HCT116 (cell line): ENCODE data around the gene HHLA2. TPM values are rescaled to one million over a fixed set of nuclear protein-coding genes. Genes with fewer than 3 reads are reported as not detected.

Experiments used
- ATAC-seq: fragments of 200-7000 bp; cut with Tn5 transposase; 2 replicates; pipeline ENCODE4 v1.9.1; 2020; ENCODE audit warnings: mild to moderate bottlenecking, moderate library complexity
- BruUV-seq: library from RNA; stranded (reverse); fragments of 400-500 nt; replicated peaks from 2 replicates; lab custom pipeline; 2021; lab: Mats Ljungman, UMichigan
- CTCF ChIA-PET: fragments of 300-600 bp; sonication (Branson Sonifier 250); formaldehyde crosslinking; loops from one replicate; lab custom pipeline; 2021; ENCODE audit warnings: antibody characterized with exemption; lab: Charles Lee
- POLR2A ChIA-PET: fragments of 300-600, 350-600 bp; sonication (Branson Sonifier 250); formaldehyde crosslinking; loops from one replicate; lab custom pipeline; 2021; ENCODE audit warnings: antibody characterized with exemption; lab: Charles Lee
- RAD21 ChIA-PET, 2 experiments: fragments of 300-600 bp; sonication (Branson Sonifier 250); formaldehyde crosslinking; loops; one replicate each; lab custom pipeline; 2023; ENCODE audit warnings: low total read pairs in 2 of 2; ENCODE audit not compliant: uncharacterized antibody in 2 of 2, unreplicated experiment in 2 of 2, low non-redundant PET in 1 of 2; lab: Charles Lee
- DNase-seq: peaks from one replicate; pipeline ENCODE4 v3.0.0-alpha.2; 2010; ENCODE audit warnings: low read depth, low spot score
- H2AFZ ChIP-seq: fragments of 200-600 bp; shearing (Covaris generic), sonication (generic); 2 replicates; pipeline ENCODE4 v1.6.1; 2017; ENCODE audit warnings: low read depth, mixed run types, mixed read lengths, antibody characterized with exemption, low read length; ENCODE audit not compliant: poor library complexity, severe bottlenecking
- H3K27ac ChIP-seq: 2 replicates; pipeline ENCODE4 v1.5.1; 2012; ENCODE audit warnings: low read depth, low read length
- H3K27me3 ChIP-seq: fragments of 200-600 bp; sonication (generic); 2 replicates; pipeline ENCODE4 v1.6.1; 2016; ENCODE audit warnings: mixed run types, low read length, mixed read lengths; ENCODE audit not compliant: insufficient read depth
- H3K36me3 ChIP-seq, 2 experiments: fragments of 200-500 bp in 1 of 2; fragments of 200-600 bp in 1 of 2; sonication (Bioruptor generic) in 1 of 2; sonication (generic) in 1 of 2; 2 replicates each; pipeline versions ENCODE4 v1.5.1 to v1.6.1; 2014 to 2016; ENCODE audit warnings: low read length in 2 of 2, inconsistent platforms in 1 of 2, mixed read lengths in 1 of 2, mixed run types in 1 of 2; ENCODE audit not compliant: insufficient read depth in 2 of 2, control insufficient read depth in 1 of 2
- H3K4me1 ChIP-seq, 2 experiments: fragments of 200-600 bp in 1 of 2; sonication (generic) in 1 of 2; 2 replicates each; pipeline versions ENCODE4 v1.5.1 to v1.6.1; 2012 to 2017; ENCODE audit warnings: low read length in 2 of 2, inconsistent platforms in 1 of 2, mild to moderate bottlenecking in 1 of 2, mixed read lengths in 1 of 2, mixed run types in 1 of 2, moderate library complexity in 1 of 2; ENCODE audit not compliant: insufficient read depth in 2 of 2, control insufficient read depth in 1 of 2
- H3K4me2 ChIP-seq: fragments of 200-600 bp; sonication (generic); 2 replicates; pipeline ENCODE4 v1.6.1; 2017; ENCODE audit warnings: mixed run types, low read length, mixed read lengths
- H3K4me3 ChIP-seq, 2 experiments: fragments of 200-600 bp in 1 of 2; sonication (generic) in 1 of 2; replicated peaks in 1 of 2; 2 replicates each; pipeline ENCODE4 v1.5.1; 2011 to 2016; ENCODE audit warnings: low read length in 2 of 2, control low read depth in 1 of 2, low read depth in 1 of 2, mild to moderate bottlenecking in 1 of 2, mixed read lengths in 1 of 2, mixed run types in 1 of 2
- H3K79me2 ChIP-seq: fragments of 200-600 bp; sonication (generic); 2 replicates; pipeline ENCODE4 v1.6.1; 2017; ENCODE audit warnings: mild to moderate bottlenecking, mixed run types, low read length, moderate library complexity, mixed read lengths; ENCODE audit not compliant: insufficient read depth
- H3K9ac ChIP-seq: fragments of 200-600 bp; sonication (generic); 2 replicates; pipeline ENCODE4 v1.6.1; 2016; ENCODE audit warnings: low read length, mixed read lengths
- H3K9me2 ChIP-seq: fragments of 200-600 bp; sonication (generic), shearing (Covaris generic); 2 replicates; pipeline ENCODE4 v1.6.1; 2017; ENCODE audit warnings: mixed run types, mild to moderate bottlenecking, moderate library complexity; ENCODE audit not compliant: insufficient read depth
- H3K9me3 ChIP-seq, 2 experiments: fragments of 200-500 bp in 1 of 2; fragments of 200-600 bp in 1 of 2; sonication (Bioruptor generic) in 1 of 2; sonication (generic) in 1 of 2; 2 replicates each; pipeline ENCODE4 v1.6.1; 2014 to 2017; ENCODE audit warnings: low read length in 2 of 2, mixed read lengths in 2 of 2, inconsistent platforms in 1 of 2, low read depth in 1 of 2, mild to moderate bottlenecking in 1 of 2, mixed run types in 1 of 2, moderate library complexity in 1 of 2; ENCODE audit not compliant: control insufficient read depth in 1 of 2, insufficient read depth in 1 of 2
- H4K20me1 ChIP-seq: fragments of 200-600 bp; sonication (generic), shearing (Covaris generic); 2 replicates; pipeline ENCODE4 v1.6.1; 2017; ENCODE audit warnings: mixed run types, mild to moderate bottlenecking, moderate library complexity; ENCODE audit not compliant: insufficient read depth
- CBX3 ChIP-seq: IDR thresholded peaks from 2 replicates; pipeline ENCODE4 v1.6.1; 2012; ENCODE audit warnings: low read depth
- CEBPB ChIP-seq: IDR thresholded peaks from 2 replicates; pipeline ENCODE4 v1.6.1; 2012; ENCODE audit warnings: low read depth
- EGR1 ChIP-seq: IDR thresholded peaks from 2 replicates; pipeline ENCODE4 v1.6.1; 2012; ENCODE audit warnings: low read depth
- ELF1 ChIP-seq: IDR thresholded peaks from 2 replicates; pipeline ENCODE4 v1.6.1; 2012; ENCODE audit warnings: low read depth, borderline replicate concordance
- EZH2 ChIP-seq: fragments of 200-600 bp; sonication (generic); IDR thresholded peaks from 2 replicates; pipeline ENCODE4 v1.6.1; 2017; ENCODE audit warnings: antibody characterized with exemption, mixed run types
- EZH2phosphoT487 ChIP-seq: fragments of 200-600 bp; IDR thresholded peaks from 2 replicates; pipeline ENCODE4 v1.6.1; 2018; ENCODE audit warnings: antibody characterized with exemption, borderline replicate concordance
- FOSL1 ChIP-seq: IDR thresholded peaks from 2 replicates; pipeline ENCODE4 v1.6.1; 2012; ENCODE audit warnings: low read depth
- JUND ChIP-seq: IDR thresholded peaks from 2 replicates; pipeline ENCODE4 v1.6.1; 2012
- POLR2A ChIP-seq: IDR thresholded peaks from 2 replicates; pipeline ENCODE4 v1.7.0; 2011; ENCODE audit warnings: borderline replicate concordance; ENCODE audit not compliant: insufficient read depth, insufficient read length; ENCODE audit errors: extremely low read depth
- POLR2AphosphoS5 ChIP-seq: IDR thresholded peaks from 2 replicates; pipeline ENCODE4 v1.6.1; 2011; ENCODE audit warnings: mild to moderate bottlenecking, low read depth, low read length, moderate library complexity
- RAD21 ChIP-seq: IDR thresholded peaks from 2 replicates; pipeline ENCODE4 v1.6.1; 2012; ENCODE audit warnings: low read depth, mild to moderate bottlenecking
- SIN3A ChIP-seq: IDR thresholded peaks from 2 replicates; pipeline ENCODE4 v1.6.1; 2012; ENCODE audit warnings: low read depth
- SP1 ChIP-seq: IDR thresholded peaks from 2 replicates; pipeline ENCODE4 v1.6.1; 2012; ENCODE audit warnings: low read depth
- TCF7L2 ChIP-seq: IDR thresholded peaks from 2 replicates; pipeline ENCODE4 v1.7.0; 2011; ENCODE audit warnings: borderline replicate concordance, inconsistent platforms; ENCODE audit not compliant: insufficient read depth, insufficient read length; ENCODE audit errors: extremely low read depth
- ZFX ChIP-seq: fragments of 450-650 bp; IDR thresholded peaks from 2 replicates; pipeline ENCODE4 v1.6.1; 2017
- intact Hi-C: fragments of 100-400 bp; cut with micrococcal nuclease; formaldehyde crosslinking; loops from 2 replicates; pipeline ENCODE4 v1.10.0; 2022
- total RNA-seq: library from RNA; stranded (reverse); gene quantifications from one replicate; pipeline ENCODE4 v1.2.1, GENCODE V29; 2021; ENCODE audit not compliant: unreplicated experiment
- TF ChIP-seq, protein P1 (sequence below), 3 experiments: fragments of 200-600 bp in 1 of 3; sonication (generic) in 1 of 3; IDR thresholded peaks in 2 of 3; conservative IDR thresholded peaks in 1 of 3; 2 replicates each; pipeline ENCODE4 v1.5.1; 2012 to 2017; ENCODE audit warnings: low read depth in 2 of 3, low read length in 2 of 3, antibody characterized with exemption in 1 of 3, borderline replicate concordance in 1 of 3, control low read depth in 1 of 3, mild to moderate bottlenecking in 1 of 3, mixed read lengths in 1 of 3, mixed run types in 1 of 3, moderate library complexity in 1 of 3; ENCODE audit not compliant: insufficient read depth in 1 of 3
- TF ChIP-seq, protein P2 (sequence below): IDR thresholded peaks from 2 replicates; pipeline ENCODE4 v1.6.1; 2012
- TF ChIP-seq, protein P3 (sequence below): IDR thresholded peaks from 2 replicates; pipeline ENCODE4 v1.6.1; 2011; ENCODE audit warnings: mild to moderate bottlenecking, low read length, moderate library complexity; ENCODE audit not compliant: insufficient replicate concordance; ENCODE audit errors: extremely low read depth

The HHLA2 gene
- total RNA-seq, 1 experiment from 2014 or later = not detected

DNA sequence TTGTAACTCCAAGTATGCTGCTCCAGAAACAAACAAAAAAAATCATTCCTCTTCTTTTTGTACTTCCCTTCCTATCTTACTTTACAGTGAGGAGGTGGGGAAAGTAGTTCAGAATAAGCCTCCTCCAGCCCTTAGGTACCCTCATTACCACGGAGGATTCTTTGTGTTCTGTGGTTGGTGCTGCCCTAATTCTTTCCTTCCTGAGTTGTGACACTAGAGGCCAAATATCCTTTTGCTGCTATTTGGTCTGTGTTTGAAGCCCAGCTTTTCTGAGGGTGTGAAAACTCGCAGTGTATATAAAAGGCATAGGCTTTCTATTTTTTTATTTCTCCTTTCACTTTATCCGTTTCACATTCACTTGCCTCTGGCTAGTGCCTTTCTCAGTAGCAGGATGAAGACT lies 98.2 kb downstream of the HHLA2 start:
- H3K27ac ChIP-seq = no peak overlapping the region
- no peak overlapping the region for H2AFZ ChIP-seq
- DNase-seq = no peak
- no peaks in the 10 kb centered on the region; a peak in 1 of 4 replicates for H3K36me3 ChIP-seq
- TF ChIP-seq SIN3A = no peak
- TF ChIP-seq TCF7L2 = no peak
- no peak for TF ChIP-seq SP1
- no peak for TF ChIP-seq RAD21
- TF ChIP-seq EZH2 = no peak
- no peak for TF ChIP-seq POLR2AphosphoS5
- TF ChIP-seq, protein P1, sequence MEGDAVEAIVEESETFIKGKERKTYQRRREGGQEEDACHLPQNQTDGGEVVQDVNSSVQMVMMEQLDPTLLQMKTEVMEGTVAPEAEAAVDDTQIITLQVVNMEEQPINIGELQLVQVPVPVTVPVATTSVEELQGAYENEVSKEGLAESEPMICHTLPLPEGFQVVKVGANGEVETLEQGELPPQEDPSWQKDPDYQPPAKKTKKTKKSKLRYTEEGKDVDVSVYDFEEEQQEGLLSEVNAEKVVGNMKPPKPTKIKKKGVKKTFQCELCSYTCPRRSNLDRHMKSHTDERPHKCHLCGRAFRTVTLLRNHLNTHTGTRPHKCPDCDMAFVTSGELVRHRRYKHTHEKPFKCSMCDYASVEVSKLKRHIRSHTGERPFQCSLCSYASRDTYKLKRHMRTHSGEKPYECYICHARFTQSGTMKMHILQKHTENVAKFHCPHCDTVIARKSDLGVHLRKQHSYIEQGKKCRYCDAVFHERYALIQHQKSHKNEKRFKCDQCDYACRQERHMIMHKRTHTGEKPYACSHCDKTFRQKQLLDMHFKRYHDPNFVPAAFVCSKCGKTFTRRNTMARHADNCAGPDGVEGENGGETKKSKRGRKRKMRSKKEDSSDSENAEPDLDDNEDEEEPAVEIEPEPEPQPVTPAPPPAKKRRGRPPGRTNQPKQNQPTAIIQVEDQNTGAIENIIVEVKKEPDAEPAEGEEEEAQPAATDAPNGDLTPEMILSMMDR (IDR thresholded peaks at IDR 0.05 in 2 of 3, conservative IDR thresholded peaks at IDR 0.05 in 1 of 3; ENCODE audit: borderline replicate concordance in 1 of 3, insufficient read depth in 1 of 3, low read depth in 2 of 3, low read length in 2 of 3) = no peak
- no peak for TF ChIP-seq ELF1
- TF ChIP-seq POLR2A = no peak
- TF ChIP-seq, protein P2, sequence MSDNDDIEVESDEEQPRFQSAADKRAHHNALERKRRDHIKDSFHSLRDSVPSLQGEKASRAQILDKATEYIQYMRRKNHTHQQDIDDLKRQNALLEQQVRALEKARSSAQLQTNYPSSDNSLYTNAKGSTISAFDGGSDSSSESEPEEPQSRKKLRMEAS = no peak
- no peak for TF ChIP-seq CBX3
- TF ChIP-seq CEBPB = no peak
- TF ChIP-seq EZH2phosphoT487 = no peak
- no peak for TF ChIP-seq ZFX
- no peak for TF ChIP-seq FOSL1
- TF ChIP-seq, protein P3, sequence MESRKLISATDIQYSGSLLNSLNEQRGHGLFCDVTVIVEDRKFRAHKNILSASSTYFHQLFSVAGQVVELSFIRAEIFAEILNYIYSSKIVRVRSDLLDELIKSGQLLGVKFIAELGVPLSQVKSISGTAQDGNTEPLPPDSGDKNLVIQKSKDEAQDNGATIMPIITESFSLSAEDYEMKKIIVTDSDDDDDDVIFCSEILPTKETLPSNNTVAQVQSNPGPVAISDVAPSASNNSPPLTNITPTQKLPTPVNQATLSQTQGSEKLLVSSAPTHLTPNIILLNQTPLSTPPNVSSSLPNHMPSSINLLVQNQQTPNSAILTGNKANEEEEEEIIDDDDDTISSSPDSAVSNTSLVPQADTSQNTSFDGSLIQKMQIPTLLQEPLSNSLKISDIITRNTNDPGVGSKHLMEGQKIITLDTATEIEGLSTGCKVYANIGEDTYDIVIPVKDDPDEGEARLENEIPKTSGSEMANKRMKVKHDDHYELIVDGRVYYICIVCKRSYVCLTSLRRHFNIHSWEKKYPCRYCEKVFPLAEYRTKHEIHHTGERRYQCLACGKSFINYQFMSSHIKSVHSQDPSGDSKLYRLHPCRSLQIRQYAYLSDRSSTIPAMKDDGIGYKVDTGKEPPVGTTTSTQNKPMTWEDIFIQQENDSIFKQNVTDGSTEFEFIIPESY = no peak
- no peak for TF ChIP-seq EGR1
- no peak for TF ChIP-seq JUND
- intact Hi-C loops = no loop called here
- no TSS peak for BruUV-seq
- H3K27me3 ChIP-seq = no peaks in the 10 kb centered on the region
- no peaks in the 10 kb centered on the region for H3K4me1 ChIP-seq
- H3K4me2 ChIP-seq = no peak overlapping the region
- H3K9me3 ChIP-seq = no peaks in the 10 kb centered on the region
- H3K9ac ChIP-seq = no peak overlapping the region
- no peaks in the 10 kb centered on the region for H3K9me2 ChIP-seq
- ATAC-seq = no peak
- no peak overlapping the region for H3K4me3 ChIP-seq
- ChIA-PET POLR2A (no interaction called here), RAD21 (no interaction called here), CTCF (no interaction called here)
- H4K20me1 ChIP-seq = no peaks in the 10 kb centered on the region
- H3K79me2 ChIP-seq = no peaks in the 10 kb centered on the region
